DLD1 (cell line): ENCODE measurements around the gene NELL1.

Source experiments
- in situ Hi-C: cut with HindIII; loops from 2 replicates; pipeline ENCODE4 v1.10.0; 2017; ENCODE audit warnings: low sequenced_read_pairs

The NELL1 gene

DNA sequence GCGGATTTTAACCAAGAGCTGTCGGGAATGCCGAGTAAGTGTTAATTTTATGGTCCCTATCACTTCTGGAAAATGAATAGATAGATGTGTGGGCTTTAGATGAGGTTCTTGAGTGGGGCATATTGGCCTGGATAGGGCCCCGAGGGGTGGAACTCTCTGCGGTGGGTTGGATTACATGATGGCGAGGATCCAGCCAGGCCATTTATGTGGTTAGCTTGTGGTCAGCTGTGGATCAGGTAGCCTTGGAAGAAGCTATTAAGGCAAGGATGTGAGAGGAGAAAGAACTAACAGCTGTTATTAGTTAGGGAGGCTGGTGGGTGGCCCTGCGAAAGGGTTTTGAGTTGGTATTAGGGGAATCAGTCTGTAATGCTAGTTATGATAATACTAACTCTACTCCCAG lies 268.4 kb downstream of the NELL1 start:
- in situ Hi-C loops: no loop called here

DNA sequence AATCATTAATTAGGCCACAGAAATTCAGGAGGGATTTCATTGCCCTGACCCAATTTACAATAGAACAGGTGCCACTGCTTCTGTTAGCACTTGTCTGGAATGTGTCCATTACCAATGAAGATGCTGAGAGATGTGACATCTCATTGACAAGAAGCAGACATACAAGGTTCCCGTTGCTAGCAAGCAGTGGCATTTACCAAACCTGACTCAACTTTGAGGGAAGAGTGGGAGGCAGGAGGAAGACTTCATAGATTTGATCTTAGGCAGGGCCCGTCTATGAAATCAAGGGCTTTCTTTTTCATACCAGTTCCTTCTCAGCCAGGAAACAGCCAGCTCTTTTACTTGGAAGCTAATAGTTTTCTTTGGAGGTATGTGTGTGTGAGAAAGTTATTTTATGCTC lies 280.2 kb downstream of the NELL1 start:
- in situ Hi-C loops: no loop called here

DNA sequence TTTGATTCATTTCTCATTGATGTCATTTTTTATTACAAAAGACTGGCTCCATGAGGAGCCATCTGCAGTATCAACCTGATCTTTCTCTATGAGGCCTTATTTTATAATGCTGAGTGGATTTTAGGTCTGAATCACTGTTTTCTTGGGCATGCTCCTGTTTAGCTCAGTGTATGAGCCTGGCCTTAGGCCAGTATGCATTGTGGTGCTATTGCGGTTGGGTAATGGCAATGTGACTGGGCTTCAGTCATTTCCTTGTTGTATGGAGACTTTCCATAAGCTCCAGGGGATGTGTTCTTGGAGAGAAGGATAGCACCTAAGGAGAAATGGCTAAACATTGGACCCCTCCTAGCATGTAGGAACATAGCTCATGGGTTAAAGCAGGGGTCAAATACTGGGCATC lies 293.2 kb downstream of the NELL1 start:
- in situ Hi-C loops: no loop called here

DNA sequence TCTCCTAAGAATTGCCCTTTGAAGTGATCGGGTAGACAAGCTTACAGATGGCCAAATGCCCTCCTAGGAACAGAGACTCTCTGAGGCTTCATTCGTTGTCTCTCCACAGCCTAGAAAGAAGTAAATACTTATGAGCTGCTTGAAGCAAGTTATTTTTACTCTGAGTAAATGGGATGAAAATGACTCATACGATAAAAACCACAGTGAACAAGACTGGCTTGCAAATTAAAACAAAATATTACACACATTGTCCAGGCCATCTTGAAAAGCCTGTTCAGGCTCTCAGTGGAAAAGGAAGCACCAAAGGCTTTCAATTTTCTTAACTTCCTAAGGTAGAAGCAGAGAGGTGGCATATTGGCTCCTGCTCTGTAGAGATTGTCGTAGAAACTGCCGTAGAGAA lies 294.2 kb downstream of the NELL1 start:
- in situ Hi-C loops: no loop called here

DNA sequence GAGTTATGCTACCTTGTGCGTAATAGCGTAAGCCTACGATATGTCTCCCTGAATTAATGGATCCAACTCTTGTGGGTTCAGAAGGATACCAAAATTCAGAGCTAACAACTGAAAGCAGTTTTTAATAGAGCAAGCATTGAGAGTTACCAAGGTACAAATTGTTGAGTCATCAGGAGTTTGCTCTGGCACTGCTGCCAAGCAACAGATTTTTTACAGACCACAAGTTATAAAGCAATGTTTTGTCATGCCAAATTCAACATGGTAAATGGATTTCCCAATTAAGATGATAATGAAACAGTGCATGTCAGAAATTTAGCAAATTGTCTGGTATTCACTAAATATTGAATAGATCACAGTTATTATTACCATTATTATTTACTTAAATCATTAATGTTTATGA lies 295.6 kb downstream of the NELL1 start:
- in situ Hi-C loops: no loop called here

DNA sequence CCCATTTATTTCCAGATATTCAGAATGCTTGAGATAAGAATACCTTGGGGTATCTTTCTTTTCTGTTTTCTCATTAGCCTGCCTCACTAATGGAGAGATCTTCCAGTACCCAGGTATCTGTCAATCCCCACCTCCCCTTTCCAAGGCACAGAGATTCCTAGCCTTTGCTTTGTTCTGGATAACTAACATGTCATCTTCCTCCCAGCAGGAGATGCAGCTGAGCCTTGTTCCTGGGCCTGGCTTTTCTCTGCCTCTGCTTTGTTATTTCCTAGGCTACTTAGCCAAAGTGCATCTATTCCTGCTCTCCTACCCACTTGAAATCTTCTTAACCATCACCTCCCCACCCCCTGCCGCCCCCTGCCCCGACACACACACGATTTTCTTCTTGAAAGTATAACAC lies 297.1 kb downstream of the NELL1 start:
- in situ Hi-C loops: no loop called here

DNA sequence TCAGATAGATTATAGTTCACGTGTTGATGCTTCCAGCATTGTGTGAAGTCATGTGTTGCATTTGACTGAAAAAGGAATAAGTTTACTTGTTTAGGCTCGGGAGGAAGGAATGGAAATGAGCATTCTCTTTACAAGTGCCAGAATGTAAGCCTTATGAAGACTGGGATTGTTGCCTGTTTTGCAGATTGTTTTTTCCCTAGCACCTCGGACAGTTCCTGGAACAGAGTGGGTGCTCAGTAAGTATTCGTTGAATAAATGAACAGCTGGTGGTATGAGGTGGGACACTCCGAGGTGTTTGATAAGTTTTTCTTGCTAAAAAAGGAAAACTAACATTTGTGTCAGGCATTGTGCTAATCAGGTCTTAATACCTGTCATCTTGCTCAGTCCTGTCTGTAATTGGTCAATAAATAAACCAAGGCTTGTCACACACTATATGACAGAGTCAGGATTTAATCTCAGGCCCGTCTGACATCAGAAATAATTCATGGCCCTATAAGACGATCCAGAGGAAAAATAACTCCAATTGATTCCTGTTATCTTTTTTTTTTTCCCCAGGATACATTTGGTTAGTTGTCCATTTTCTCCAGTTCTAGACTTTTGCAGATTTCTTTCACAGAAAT lies 304.7 kb downstream of the NELL1 start:
- in situ Hi-C loops: no loop called here

DNA sequence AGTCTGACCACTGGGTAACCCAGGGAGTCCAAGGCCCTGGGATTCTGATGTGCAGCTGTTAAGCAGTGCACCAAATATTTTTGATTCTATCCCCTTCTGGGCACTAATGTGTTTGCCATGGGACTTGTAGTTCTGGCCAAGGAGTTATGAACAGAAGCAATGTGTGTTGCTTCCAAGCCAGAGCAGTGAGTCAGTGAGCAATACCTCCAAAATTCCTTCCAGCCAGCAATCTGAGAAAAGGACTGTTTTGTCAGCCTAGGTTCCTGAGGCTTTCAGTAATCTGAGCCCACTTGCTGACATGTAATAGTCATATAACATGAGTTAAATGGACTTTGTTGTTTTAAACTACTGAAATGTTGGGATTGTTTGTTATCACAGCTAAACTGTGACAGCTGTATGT lies 311.4 kb downstream of the NELL1 start:
- in situ Hi-C loops: no loop called here

DNA sequence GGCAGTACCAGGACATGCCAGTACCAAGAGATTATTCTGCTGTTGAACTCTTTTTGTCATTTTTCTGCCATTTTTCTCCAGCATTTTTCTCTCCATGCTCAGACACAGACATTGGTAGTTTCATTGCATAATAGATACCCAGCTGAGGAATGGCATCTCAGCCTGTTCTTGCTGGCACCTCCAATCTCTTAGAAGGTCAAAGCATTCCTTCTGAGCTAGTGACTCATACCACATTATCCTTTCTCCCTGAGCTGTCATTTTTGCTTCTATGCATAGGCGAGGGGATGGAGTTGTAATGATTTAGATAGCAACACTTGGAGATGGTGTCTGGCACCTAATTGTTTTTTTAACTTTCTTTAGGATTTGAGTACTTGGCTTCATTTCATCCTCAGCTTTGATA lies 321.1 kb downstream of the NELL1 start:
- in situ Hi-C loops: no loop called here

DNA sequence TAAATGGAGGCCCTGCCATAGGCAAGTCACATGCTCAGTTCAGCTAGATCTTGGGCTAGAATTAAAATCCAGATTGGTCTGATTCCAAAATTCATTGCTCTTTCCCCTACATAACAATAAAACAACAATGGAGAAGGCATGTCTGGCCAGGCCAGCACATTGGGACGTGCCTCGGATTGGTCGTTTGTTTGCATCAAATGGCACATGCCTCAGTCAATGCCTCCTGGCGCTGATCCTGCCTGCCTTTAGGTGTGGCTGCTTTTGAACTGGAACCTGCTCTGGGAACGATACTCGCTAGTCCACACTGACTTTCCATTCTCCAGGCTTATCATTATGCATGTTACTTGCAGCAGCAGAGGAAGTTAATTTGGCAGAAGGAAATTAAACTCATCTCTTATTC lies 322.1 kb downstream of the NELL1 start:
- in situ Hi-C loops: no loop called here

DNA sequence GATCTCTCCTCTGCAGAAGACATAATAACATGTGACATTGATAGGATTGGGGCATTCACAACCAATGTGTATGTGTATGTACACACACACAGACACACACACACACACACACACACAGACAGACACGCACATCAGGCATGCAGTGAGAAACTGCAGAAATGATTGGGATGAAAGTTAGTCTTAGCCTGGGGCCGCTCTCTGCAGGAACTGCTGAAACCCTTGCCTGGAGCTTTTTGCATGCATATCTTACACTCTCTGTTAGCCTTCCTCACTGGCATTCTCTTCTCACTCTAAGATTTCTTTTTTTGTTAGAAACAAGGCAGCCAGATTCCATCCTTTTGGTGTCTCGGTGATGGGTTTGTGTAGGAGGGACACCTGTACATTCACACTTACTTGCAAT lies 337.9 kb downstream of the NELL1 start:
- in situ Hi-C loops: no loop called here

DNA sequence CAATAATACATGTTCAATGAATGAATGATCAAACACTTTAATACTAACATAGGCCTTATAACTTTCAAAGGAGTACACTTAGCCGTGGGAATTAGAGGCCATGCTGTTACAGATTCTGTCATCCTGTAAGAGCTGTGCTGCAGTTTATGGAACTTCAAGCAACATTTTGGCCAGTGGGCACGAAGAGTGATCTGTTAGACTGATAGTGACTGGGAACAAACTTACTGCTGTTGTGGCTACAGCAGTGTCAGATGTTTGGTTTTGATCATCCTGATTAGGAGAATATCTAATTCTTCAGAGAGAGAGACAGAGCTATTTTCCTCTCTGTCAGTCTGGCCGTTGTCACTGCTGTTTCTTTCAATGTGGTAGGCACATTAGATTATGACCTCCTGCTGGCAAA lies 348.9 kb downstream of the NELL1 start:
- in situ Hi-C loops: no loop called here

DNA sequence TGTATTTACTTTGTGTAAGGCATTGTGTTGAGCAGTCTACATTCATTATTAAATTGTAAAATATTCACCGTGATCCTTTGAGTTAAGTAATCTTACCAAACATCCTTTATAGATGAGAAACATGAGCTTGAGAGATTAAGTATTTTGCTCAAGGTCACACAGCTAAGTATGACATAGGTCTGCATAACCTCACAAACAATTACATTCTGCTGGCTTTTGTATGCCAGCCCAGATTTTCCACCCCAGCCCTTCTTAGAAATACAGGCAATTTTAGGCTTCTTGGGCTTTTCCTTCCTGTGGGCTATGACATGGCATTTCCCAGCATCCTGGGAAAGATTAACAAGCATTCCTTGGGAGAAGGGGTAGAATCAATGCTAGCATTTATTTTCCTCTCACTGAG lies 357.3 kb downstream of the NELL1 start:
- in situ Hi-C loops: no loop called here

DNA sequence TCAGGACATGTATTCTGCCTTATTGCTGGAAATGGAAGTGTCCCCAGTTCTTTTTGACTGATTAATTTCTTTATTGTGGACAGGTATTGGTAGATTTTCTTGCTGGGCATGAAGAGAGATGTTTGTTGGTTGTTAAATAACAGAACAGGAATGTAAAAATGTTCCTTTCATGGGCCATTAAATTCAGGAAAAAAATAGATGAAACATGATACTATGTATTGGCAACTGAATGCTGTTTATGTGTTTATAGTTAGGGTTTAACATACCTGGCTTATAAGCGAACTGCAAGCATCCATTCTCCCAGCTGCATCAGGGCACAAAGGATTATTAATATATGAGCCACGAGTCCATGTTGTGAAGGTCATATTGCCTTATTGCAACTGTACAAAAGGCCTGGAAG lies 368.5 kb downstream of the NELL1 start:
- in situ Hi-C loops: no loop called here

DNA sequence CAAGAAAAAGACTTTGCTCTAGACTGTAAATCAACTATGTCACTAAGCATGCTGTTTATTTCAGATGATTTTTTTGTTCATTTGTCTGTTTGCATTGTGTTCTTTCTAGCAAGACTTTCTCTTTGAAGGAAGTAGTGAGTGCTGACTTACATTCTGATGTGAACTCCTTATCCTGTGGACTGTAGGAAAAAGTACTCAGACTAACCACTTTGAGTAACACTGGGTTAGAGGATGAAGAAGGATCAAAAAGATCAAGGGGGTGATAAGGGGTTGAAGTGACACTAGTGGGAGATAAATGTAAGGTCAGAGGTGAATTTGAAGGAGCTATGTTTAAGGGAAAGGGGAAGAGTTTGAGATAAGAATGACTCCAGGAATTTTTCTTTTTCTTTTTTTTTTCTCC lies 369.4 kb downstream of the NELL1 start:
- in situ Hi-C loops: no loop called here

DNA sequence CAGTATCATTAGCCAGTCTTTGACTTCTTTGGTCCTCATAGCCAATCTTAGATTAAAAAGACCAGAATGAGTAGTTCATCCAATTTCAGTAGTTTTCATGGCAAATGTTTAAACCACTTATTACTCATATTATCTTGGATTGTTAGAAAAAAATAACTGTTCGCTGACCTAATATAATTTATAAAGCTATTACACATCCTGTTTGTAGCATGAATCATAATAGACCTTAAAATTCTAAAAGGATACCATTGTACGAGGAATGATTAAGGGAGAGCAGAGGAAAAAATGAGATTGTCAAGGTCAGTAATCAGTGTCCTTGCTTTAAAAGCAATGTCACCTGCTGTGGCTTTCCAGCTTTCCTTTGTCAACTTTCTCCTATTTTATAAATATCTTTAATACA lies 371.2 kb downstream of the NELL1 start:
- in situ Hi-C loops: no loop called here

DNA sequence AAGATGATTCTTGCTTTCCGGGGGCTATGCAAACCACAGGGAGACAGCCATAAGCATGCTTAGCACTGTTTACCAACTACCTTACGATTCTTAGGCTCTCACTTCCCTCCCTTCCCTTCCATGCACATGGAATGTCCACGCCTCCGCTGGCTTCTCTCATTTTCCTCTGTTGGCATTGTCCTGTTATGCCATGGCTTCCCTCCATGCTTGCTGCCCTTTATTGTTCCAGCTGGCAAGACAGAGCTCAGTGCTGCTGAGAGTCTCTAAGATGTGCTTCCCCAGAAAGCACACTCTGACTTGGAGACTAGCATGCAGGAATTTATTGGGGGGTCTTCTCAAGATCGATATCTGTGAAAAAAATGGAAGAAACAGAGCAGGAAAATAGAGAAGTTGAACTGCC lies 379.2 kb downstream of the NELL1 start:
- in situ Hi-C loops: no loop called here

DNA sequence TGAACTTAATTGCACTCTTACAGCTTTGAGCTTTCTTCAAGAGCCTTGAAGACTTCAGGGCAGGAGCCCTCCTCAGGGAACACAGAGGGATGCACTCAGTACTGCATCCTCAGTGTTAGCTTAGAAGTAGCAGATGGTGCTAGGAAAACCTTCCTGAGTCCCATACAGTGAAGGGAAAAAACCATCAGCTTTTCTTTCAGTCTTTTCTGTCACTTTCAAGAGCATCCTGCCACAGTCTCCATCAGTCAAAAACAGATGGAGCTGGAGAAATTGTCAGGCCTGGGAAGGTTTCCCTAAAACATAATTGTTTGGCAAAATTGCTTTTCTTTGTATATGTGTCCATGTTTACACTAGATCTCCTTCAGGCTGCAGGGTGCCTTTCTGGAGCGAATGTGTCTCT lies 384.1 kb downstream of the NELL1 start:
- in situ Hi-C loops: no loop called here

DNA sequence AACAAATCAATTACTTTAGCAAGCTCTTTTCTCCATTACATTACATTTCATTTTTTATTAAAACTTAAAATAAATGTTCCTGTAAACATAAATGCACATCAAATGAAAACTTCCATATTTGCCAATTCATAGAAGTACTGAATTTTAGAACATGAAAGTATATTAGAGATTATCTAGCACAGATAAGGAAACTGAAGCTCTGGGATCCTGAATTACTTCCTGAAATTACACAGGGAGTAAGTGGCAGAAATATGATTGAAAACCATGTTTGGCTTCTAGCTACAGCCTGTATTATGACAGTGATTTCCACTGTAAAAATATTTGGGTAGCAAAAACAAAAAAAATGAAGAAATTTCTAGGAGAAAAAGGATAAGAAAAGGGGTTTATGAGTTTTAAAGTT lies 387.3 kb downstream of the NELL1 start:
- in situ Hi-C loops: no loop called here

DNA sequence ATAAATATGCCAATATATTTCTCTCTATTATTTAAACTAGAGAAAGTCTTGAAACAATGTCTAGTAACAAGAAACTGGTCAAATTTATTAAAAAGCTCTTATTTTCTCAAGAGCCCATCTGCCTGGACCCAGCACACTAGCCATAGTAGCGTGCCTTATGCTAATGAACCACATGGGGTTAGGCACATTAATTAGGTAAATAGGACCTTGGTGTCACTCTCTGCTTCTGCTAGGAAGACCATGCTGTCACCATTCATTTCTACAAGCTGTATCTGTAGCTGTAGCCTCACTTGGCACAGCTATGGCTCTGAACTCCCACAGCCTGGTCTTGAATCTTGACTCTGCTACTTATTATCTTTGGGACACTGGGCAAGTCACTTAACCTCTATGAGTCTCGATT lies 390.5 kb downstream of the NELL1 start:
- in situ Hi-C loops: no loop called here

DNA sequence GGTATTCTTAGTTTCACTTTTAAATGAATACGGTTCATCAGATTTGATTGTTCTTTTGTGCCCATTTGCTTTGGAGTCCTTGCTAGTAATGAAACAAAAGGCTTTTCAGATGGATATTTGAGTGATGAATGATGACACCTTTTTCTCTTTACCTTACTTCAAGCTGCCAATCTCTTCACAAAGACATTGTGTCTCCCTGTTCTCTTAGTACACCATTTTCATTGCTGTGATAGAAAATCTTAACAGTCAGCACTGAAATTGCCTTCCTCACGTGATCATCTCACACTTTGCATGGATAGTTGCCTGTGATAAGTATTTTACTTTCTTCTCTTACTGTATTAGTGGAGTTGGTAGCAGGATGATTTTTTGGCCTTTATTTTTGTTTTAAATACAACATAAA lies 396.6 kb downstream of the NELL1 start:
- in situ Hi-C loops: no loop called here

DNA sequence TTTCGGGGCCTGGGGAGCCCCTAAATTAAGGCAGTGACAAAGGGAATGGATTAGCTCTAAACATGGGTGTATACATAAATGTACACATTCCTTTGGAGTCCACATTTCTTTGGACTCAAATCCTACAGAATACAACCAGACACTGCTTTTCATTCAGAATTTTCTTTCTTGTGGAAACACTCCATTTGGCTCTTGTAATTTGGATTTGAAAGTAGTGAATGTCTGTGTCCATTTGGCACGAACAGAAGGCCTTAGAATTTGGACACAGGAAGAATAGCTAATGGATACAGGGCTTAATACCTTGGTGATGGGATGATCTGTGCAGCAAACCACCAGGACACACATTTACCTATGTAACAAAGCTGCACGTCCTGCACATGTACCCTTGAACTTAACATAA lies 399.5 kb downstream of the NELL1 start:
- in situ Hi-C loops: no loop called here

DNA sequence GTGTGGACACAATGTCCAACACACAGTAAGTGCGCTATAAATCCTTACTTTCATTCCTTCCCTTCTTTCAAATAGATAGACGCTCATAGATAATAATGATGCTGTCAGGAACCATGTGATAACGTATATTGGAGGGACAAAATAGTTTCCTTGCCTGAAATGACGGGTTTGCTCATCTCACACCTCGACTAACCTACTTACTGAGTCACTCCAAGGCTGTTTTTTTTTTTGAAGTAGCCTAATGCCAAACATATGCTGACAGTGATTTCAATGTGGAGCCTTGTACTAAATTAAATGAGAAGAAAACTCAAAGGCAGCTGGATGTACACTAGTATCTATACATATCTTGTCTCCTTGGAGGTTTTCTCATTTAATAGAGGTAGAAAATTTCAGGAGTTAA lies 400.5 kb downstream of the NELL1 start:
- in situ Hi-C loops: no loop called here

DNA sequence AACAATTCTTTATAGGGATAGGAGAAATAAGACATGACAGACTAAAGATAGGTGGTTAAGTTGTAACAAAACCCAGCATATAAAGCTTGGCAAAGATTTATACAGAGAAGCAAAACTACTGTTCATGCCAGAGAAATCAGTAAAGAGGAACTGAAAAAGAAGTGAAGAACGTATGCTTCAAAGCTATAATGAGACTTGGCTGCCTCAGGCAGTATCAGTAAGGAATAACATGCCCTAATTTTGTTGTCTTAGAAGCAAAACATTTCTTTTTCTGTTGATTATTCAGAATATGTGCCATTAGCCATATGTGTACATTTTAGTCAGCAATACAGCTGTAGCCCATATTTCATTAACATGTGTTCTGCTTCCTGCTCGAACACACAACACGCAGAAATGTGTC lies 403.2 kb downstream of the NELL1 start:
- in situ Hi-C loops: no loop called here
